ENCODE measurements around the gene CYP4F22.
"Not testable (repeated sequence)": the region's sequence is repeated elsewhere in the genome, so short reads cannot be mapped to it uniquely, and the experiment has no call there.

Gene CYP4F22

GRCh38 chr19:15508035-15508710, at the start of gene CYP4F22:
Gene CYP4F22, plus strand, starts transcription at chr19:15508525. Its CDS starts 16,812 bp downstream, at chr19:15525337.
- no peak for DNase-seq (ENCODE audit: extremely low spot score, insufficient read length, low read depth)
- FAIRE-seq = no peak

- DNase-seq (ENCODE audit: extremely low spot score, insufficient read length, low read depth) = no peak
- FAIRE-seq = no peak
These were observed 46.6 kb upstream of the CYP4F22 start for GRCh38 chr19:15461694-15462093.

- DNase-seq (ENCODE audit: extremely low spot score, insufficient read length, low read depth) (peak; percentile 56), FAIRE-seq (peak; percentile 90)
These were observed 44.4 kb upstream of the CYP4F22 start for GRCh38 chr19:15463861-15464371.

- DNase-seq (ENCODE audit: extremely low spot score, insufficient read length, low read depth) (no peak), FAIRE-seq (peak; percentile 90)
These were observed 43.6 kb upstream of the CYP4F22 start, which contains the start of gene RASAL3 for GRCh38 chr19:15464394-15465385. Gene RASAL3, minus strand, starts transcription at chr19:15464544. Its CDS starts 186 bp downstream, at chr19:15464358.

GRCh38 chr19:15466851-15467733, 41.2 kb upstream of the CYP4F22 start:
- peak; percentile 99 for FAIRE-seq
- no peak for DNase-seq (ENCODE audit: extremely low spot score, insufficient read length, low read depth)

GRCh38 chr19:15467734-15468214, 40.6 kb upstream of the CYP4F22 start:
- FAIRE-seq (no peak), DNase-seq (ENCODE audit: extremely low spot score, insufficient read length, low read depth) (no peak)

- FAIRE-seq (no peak), DNase-seq (ENCODE audit: extremely low spot score, insufficient read length, low read depth) (no peak)
These were observed 39.4 kb upstream of the CYP4F22 start for GRCh38 chr19:15468675-15469512.

- FAIRE-seq (no peak), DNase-seq (ENCODE audit: extremely low spot score, insufficient read length, low read depth) (no peak)
These were observed 38.6 kb upstream of the CYP4F22 start for GRCh38 chr19:15469513-15470297.

GRCh38 chr19:15471639-15472101, 36.7 kb upstream of the CYP4F22 start:
- DNase-seq (ENCODE audit: extremely low spot score, insufficient read length, low read depth) = no peak
- no peak for FAIRE-seq

- FAIRE-seq; DNase-seq (ENCODE audit: extremely low spot score, insufficient read length, low read depth): not testable (repeated sequence)
These were observed 34.5 kb upstream of the CYP4F22 start for GRCh38 chr19:15473821-15474220.

- FAIRE-seq = no peak
- DNase-seq (ENCODE audit: extremely low spot score, insufficient read length, low read depth) = no peak
These were observed 33.2 kb upstream of the CYP4F22 start for GRCh38 chr19:15475169-15475568.

- no peak for FAIRE-seq
- no peak for DNase-seq (ENCODE audit: extremely low spot score, insufficient read length, low read depth)
These were observed 32.7 kb upstream of the CYP4F22 start for GRCh38 chr19:15475611-15476010.

GRCh38 chr19:15476325-15476724, 32.0 kb upstream of the CYP4F22 start:
- DNase-seq (ENCODE audit: extremely low spot score, insufficient read length, low read depth) = no peak
- FAIRE-seq = no peak

GRCh38 chr19:15479391-15480345, 28.7 kb upstream of the CYP4F22 start, which contains the start of gene PGLYRP2:
Gene PGLYRP2, minus strand, starts transcription at chr19:15479501. Its CDS starts 130 bp downstream, at chr19:15479371.
- FAIRE-seq (no peak), DNase-seq (ENCODE audit: extremely low spot score, insufficient read length, low read depth) (no peak)

- FAIRE-seq; DNase-seq (ENCODE audit: extremely low spot score, insufficient read length, low read depth): not testable (repeated sequence)
These were observed 27.3 kb upstream of the CYP4F22 start for GRCh38 chr19:15480996-15481395.

GRCh38 chr19:15485768-15486167, 22.6 kb upstream of the CYP4F22 start:
- not testable (repeated sequence) for FAIRE-seq; DNase-seq (ENCODE audit: extremely low spot score, insufficient read length, low read depth)
